Measurements from ENCODE around the gene FNDC3B. TPM values are rescaled to one million over a fixed set of nuclear protein-coding genes. Genes with fewer than 3 reads are reported as not detected.

The FNDC3B gene
- total and polyA plus RNA-seq, 2 donors (not counting 3 experiments of a cell fraction or from before 2014, with no cell fraction given), result 91.6 to 295 TPM

- TF ChIP-seq CTCF (IDR thresholded peaks at IDR 0.05; ENCODE audit: extremely low read depth in 1 of 2, insufficient read depth in 1 of 2, low read depth in 1 of 2, low read length in 2 of 2) (no peak), EZH2 (IDR thresholded peaks at IDR 0.05; ENCODE audit: borderline replicate concordance, low read depth, low read length, severe bottlenecking) (no peak), MYC (IDR thresholded peaks at IDR 0.05; ENCODE audit: low read depth, low read length) (no peak), FOS (IDR thresholded peaks at IDR 0.05; ENCODE audit: borderline replicate concordance, insufficient read depth, low read length) (no peak), GATA2 (IDR thresholded peaks at IDR 0.05; ENCODE audit: insufficient read depth, insufficient read length, low read depth, low read length) (no peak), JUN (IDR thresholded peaks at IDR 0.05; ENCODE audit: borderline replicate concordance, insufficient read depth, insufficient read length, low read depth) (no peak), POLR2A (IDR thresholded peaks at IDR 0.05; ENCODE audit: low read depth, low read length) (no peak), MAX (IDR thresholded peaks at IDR 0.05; ENCODE audit: insufficient read depth, insufficient read length) (no peak), POLR2AphosphoS5 (IDR thresholded peaks at IDR 0.05; ENCODE audit: insufficient read depth, low read depth, low read length) (no peak)
- Histone ChIP-seq H3K79me2 (ENCODE audit: control insufficient read depth, insufficient read depth, low read length) (peaks cover 50% of the 10 kb centered on the region), H3K36me3 (ENCODE audit: control insufficient read depth in 2 of 2, extremely low read depth in 1 of 2, insufficient read depth in 2 of 2, low read length in 2 of 2) (peaks cover 15 to 26% of the 10 kb centered on the region in 2 experiments), H3K27me3 (ENCODE audit: control insufficient read depth in 2 of 2, insufficient read depth in 2 of 2, low read length in 2 of 2) (no peaks in the 10 kb centered on the region), H2AFZ (ENCODE audit: low read depth, low read length) (no peak overlapping the region), H3K9ac (replicated peaks; ENCODE audit: extremely low read depth, insufficient read depth, low read length) (no peak overlapping the region), H3K4me2 (ENCODE audit: insufficient read depth, low read length) (no peak overlapping the region), H3K9me3 (replicated peaks; ENCODE audit: control insufficient read depth, insufficient read depth, low read length) (no peaks in the 10 kb centered on the region), H3K4me1 (ENCODE audit: control insufficient read depth, extremely low read depth, insufficient read depth, low read length) (peaks cover 9% of the 10 kb centered on the region), H3K9me1 (replicated peaks; ENCODE audit: control insufficient read depth, extremely low read depth, insufficient read depth, low read length) (no peaks in the 10 kb centered on the region), H3K4me3 (replicated peaks in 1 of 3; ENCODE audit: insufficient read depth in 1 of 3, low read depth in 1 of 3, low read length in 3 of 3) (no peak overlapping the region), H4K20me1 (replicated peaks; ENCODE audit: control insufficient read depth, extremely low read depth, insufficient read depth, low read length) (no peaks in the 10 kb centered on the region), H3K27ac (ENCODE audit: insufficient read depth, low read depth, low read length) (no peak overlapping the region)
- no TSS peak for BruUV-seq (replicated peaks)
- intact Hi-C loops (cut with micrococcal nuclease) (no loop called here), dilution Hi-C loops (cut with MboI; ENCODE audit: extremely low pct_ligation_motif_present, low sequenced_read_pairs) (no loop called here)
- ChIA-PET CTCF (interaction anchor here (1.7 kb wide), 1 partner anchor 9 kb away, joined by 7 read pairs; no protein-coding TSS in a partner anchor), POLR2A (no interaction called here)
- no peak for DNase-seq (ENCODE audit: low read depth, low spot score)
- no peak for FAIRE-seq
Measured at GRCh38 chr3:172259111-172259541, 219.7 kb downstream of the FNDC3B start.
